IPS-15b (cell line): ENCODE measurements around the gene MYH13.

Experiments used
- H3K27me3 ChIP-seq: one replicate; pipeline ENCODE4 v1.6.1; 2013; ENCODE audit warnings: low read length; ENCODE audit not compliant: control insufficient read depth, insufficient read depth
- H3K36me3 ChIP-seq: one replicate; pipeline ENCODE4 v1.6.1; 2013; ENCODE audit warnings: low read length; ENCODE audit not compliant: control insufficient read depth, insufficient read depth
- H3K4me1 ChIP-seq: one replicate; pipeline ENCODE4 v1.6.1; 2013; ENCODE audit warnings: mild to moderate bottlenecking, low read length; ENCODE audit not compliant: control insufficient read depth, insufficient read depth
- H3K4me3 ChIP-seq: one replicate; pipeline ENCODE4 v1.5.1; 2013; ENCODE audit warnings: low read depth, low read length
- H3K9ac ChIP-seq: one replicate; pipeline ENCODE4 v1.6.1; 2013; ENCODE audit warnings: low read depth, mild to moderate bottlenecking, low read length
- H3K9me3 ChIP-seq: one replicate; pipeline ENCODE4 v1.6.1; 2013; ENCODE audit warnings: mild to moderate bottlenecking, low read length; ENCODE audit not compliant: control insufficient read depth, insufficient read depth

Gene MYH13

DNA sequence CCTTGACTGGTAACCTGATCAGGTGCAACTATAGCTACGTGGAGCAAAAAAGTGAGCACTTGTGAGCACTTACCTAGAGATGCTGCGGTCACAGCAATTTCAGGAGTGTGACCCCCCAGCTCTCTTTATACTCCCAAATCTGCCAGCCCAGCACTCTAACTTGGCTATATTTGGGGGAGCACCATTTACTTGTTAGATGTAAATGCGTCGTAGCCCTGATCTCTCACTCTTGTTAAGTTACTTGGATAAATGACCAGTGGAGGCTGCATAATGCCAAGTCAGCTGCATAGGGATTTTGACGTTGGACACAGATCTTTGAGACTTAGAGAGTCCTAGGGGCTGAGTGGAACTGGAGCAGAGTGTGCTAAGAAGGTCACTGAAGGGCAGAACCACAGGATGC, at the start of gene MYH13:
TSS of gene MYH13 (minus strand) at position 101 of the 400 bp plus-strand sequence. CDS start 8,476 bp downstream, outside the sequence.
- Histone ChIP-seq H3K4me1 (no peaks in the 10 kb centered on the region), H3K36me3 (no peaks in the 10 kb centered on the region), H3K9ac (no peak within 1 kb of the TSS), H3K9me3 (no peaks in the 10 kb centered on the region), H3K4me3 (no peak within 1 kb of the TSS), H3K27me3 (no peaks in the 10 kb centered on the region)

- Histone ChIP-seq H3K9ac (no peak within 1 kb of the TSS), H3K4me3 (no peak within 1 kb of the TSS), H3K4me1 (peaks cover 9% of the 10 kb centered on the region)
These were observed 49.2 kb upstream of the MYH13 start, which contains the start of gene MYH8 for GRCh38 chr17:10421900-10422542. Gene MYH8 (minus strand): TSS chr17:10421950. CDS start chr17:10420227, 1,723 bp downstream.

DNA sequence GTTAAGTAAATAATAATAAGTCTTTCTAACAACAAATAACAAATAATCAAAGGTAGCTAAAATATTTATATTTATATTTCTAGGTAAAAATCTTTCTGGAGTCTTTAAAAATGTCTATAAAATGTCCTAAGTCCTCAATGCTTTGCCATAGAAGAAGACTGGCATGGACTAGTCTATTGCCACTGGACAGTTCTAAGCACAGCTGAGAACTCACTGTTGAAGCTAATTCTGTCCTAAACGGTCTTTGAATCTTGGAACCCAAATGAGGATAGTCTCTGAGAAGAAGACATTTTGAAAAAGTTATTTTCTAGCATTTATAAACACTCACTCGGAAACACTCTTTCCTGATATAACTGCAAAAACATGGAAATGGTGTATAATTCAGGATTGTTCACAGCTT, 48.4 kb upstream of the MYH13 start:
- H3K36me3 ChIP-seq: no peaks in the 10 kb centered on the region
- H3K27me3 ChIP-seq: no peaks in the 10 kb centered on the region
- H3K4me3 ChIP-seq: no peak overlapping the region
- H3K4me1 ChIP-seq: peaks cover 9% of the 10 kb centered on the region
- H3K9me3 ChIP-seq: no peaks in the 10 kb centered on the region
- no peak overlapping the region for H3K9ac ChIP-seq

More at GRCh38 chr17:10421900-10422542, 49.2 kb upstream of the MYH13 start, which contains the start of gene MYH8:
- no peaks in the 10 kb centered on the region for H3K27me3 ChIP-seq
- H3K9me3 ChIP-seq: no peaks in the 10 kb centered on the region
- H3K36me3 ChIP-seq: no peaks in the 10 kb centered on the region

DNA sequence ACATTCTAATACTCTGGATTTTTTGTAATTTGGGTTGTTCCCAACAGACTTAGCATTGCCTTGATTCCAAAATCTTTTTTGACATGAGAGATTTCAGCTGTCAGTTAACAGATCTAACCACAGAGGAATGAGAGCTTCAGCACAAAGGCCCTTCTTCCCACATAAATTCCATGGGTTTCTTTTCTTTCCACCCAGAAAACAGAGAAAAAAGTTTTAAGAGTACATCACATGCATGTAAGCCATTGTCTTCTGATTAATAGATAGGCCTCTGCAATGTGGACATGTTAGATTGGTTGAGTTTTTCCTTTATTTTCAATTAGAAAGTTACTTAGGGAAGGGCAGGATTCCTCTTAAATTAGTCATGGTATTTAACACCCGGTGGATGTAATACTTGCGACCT, 48.0 kb upstream of the MYH13 start:
- Histone ChIP-seq H3K4me3 (no peak overlapping the region), H3K4me1 (peaks cover 9% of the 10 kb centered on the region), H3K36me3 (no peaks in the 10 kb centered on the region), H3K9me3 (no peaks in the 10 kb centered on the region), H3K27me3 (no peaks in the 10 kb centered on the region), H3K9ac (no peak overlapping the region)

GRCh38 chr17:10417431-10417830, 44.6 kb upstream of the MYH13 start:
- Histone ChIP-seq H3K4me3 (no peak overlapping the region), H3K36me3 (no peaks in the 10 kb centered on the region), H3K9ac (no peak overlapping the region), H3K4me1 (peaks cover 9% of the 10 kb centered on the region), H3K27me3 (no peaks in the 10 kb centered on the region), H3K9me3 (no peaks in the 10 kb centered on the region)

DNA sequence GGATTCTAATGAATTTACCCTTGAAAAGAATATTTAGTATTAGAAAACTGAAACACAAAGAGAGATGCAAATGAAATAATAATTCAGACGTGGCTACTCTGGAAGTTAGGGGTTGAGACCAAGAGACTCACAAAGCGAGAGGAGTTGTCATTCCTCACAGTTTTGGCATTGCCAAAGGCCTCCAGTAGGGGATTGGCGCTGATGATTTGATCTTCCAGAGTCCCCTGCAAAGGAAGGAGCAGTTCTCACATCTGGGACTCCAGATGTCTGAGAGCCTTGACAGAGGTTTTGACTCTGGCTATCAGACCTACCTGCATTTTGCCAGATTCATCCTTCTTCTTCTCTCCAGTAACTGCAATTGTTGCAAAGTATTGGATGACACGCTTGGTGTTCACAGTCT, 42.4 kb upstream of the MYH13 start:
- Histone ChIP-seq H3K4me1 (peaks cover 9% of the 10 kb centered on the region), H3K4me3 (no peak overlapping the region), H3K9ac (no peak overlapping the region), H3K27me3 (no peaks in the 10 kb centered on the region), H3K36me3 (no peaks in the 10 kb centered on the region), H3K9me3 (no peaks in the 10 kb centered on the region)

DNA sequence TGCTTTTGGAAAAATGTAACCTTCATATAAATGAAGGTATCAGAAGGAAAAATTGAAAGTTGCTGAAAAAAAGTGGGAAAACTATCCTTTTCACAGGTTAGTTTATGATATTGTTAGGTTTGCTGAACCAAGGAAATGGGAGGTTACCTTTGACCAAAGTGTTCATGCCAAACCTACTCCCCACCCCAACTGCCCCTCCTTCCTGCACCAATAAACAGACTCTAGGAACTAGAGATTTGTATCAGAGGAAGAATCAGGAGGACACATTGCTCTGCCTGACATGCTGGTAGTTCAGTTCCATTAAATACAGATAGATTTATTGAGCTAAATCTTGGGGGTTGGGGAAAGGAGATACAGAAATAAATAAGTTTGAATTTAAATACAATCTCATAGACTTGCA, 30.8 kb upstream of the MYH13 start:
- H3K4me3 ChIP-seq: no peak overlapping the region
- H3K9ac ChIP-seq: no peak overlapping the region
- no peaks in the 10 kb centered on the region for H3K4me1 ChIP-seq
- no peaks in the 10 kb centered on the region for H3K27me3 ChIP-seq
- no peaks in the 10 kb centered on the region for H3K36me3 ChIP-seq
- H3K9me3 ChIP-seq: no peaks in the 10 kb centered on the region

DNA sequence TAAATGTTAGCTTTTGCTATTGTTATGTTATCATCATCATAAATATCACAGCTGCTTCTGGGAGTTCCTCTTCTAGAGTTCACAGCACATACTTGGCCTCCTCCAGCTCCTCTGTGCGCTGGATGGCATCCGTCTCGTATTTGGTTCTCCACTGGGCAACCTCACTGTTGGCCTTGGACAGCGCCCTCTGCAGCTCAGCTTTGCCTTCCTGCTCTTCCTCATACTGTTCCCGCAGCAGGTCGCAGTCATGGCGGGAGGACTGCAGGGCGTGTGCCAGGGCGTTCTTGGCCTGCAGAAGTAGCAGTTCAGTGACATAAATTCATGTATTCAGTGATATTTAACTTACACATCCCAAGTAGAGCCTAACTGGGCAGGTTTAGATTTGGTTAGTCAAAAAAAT, 25.5 kb upstream of the MYH13 start:
- no peak overlapping the region for H3K9ac ChIP-seq
- H3K4me3 ChIP-seq: no peak overlapping the region
- no peaks in the 10 kb centered on the region for H3K4me1 ChIP-seq
- H3K27me3 ChIP-seq: no peaks in the 10 kb centered on the region
- H3K9me3 ChIP-seq: no peaks in the 10 kb centered on the region
- no peaks in the 10 kb centered on the region for H3K36me3 ChIP-seq

DNA sequence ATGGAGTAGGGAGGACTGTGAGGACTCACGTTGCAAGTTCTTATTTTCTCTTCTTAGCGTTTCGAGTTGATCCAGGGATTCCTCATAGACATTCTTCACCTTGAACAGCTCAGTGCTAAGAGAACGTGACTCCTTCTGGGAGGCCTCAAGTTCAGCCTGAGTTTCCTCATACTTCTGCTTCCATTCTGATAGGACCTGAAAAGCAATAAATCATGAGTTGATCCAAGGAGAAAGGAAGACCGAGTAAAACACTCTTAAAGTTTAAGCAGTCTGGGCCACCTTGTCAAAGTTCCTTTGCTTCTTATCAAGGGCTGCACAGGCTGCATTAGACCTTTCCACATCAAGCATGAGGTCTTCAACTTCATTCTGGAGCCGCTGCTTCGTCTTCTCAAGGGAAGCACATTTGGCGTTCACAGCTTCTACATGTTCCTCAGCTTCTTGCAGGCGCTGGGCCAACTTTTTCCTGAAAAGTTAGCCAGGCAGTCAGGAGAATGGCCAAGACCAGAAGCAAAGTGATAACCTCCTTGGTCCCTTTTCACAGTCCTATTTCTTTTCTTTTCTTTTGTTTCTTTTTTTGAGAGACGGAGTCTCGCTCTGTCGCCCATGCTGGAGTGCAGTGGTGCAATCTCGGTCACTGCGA, 23.8 kb upstream of the MYH13 start:
- H3K27me3 ChIP-seq: no peaks in the 10 kb centered on the region
- no peak overlapping the region for H3K4me3 ChIP-seq
- no peaks in the 10 kb centered on the region for H3K36me3 ChIP-seq
- H3K4me1 ChIP-seq: no peaks in the 10 kb centered on the region
- H3K9me3 ChIP-seq: no peaks in the 10 kb centered on the region
- no peak overlapping the region for H3K9ac ChIP-seq

DNA sequence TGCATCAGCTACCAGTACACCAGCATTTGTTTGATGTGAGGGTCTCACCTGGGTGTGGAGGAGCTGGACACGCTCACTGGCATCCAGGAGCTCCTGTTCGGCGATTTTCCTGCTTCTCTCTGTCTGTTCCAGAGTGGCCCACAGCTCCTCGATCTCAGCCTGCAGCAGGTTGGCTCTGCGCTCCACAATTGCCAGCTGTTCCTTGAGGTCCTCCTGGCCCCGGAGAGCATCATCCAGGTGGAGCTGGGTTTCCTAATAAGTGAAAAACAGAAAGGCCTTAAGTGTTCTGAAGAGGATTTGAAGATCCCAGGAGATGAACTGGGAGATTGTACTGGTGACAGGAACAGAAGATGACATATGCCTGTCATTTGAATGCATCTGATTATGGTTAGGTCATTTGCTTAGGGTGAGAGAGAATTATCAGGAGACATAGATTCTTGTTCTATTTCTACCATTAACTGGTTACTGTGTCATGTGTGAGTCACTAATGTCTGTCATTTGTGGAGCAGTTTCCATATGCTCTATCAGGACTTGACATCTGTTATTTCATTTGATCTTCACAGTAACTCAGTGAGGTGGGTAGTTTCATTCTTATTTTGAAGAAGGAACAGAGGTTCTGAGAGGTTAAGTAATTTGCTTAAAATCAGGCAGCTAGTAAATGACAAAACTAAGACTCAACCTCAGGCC, 21.5 kb upstream of the MYH13 start:
- H3K27me3 ChIP-seq: no peaks in the 10 kb centered on the region
- no peak overlapping the region for H3K4me3 ChIP-seq
- no peak overlapping the region for H3K9ac ChIP-seq
- no peaks in the 10 kb centered on the region for H3K9me3 ChIP-seq
- H3K4me1 ChIP-seq: no peaks in the 10 kb centered on the region
- no peaks in the 10 kb centered on the region for H3K36me3 ChIP-seq

- no peak overlapping the region for H3K9ac ChIP-seq
- no peaks in the 10 kb centered on the region for H3K27me3 ChIP-seq
- H3K9me3 ChIP-seq: no peaks in the 10 kb centered on the region
These were observed 20.1 kb upstream of the MYH13 start for GRCh38 chr17:10392880-10393279.

GRCh38 chr17:10385871-10386270, 13.1 kb upstream of the MYH13 start:
- H3K4me3 ChIP-seq: no peak overlapping the region
- no peaks in the 10 kb centered on the region for H3K9me3 ChIP-seq
- H3K36me3 ChIP-seq: no peaks in the 10 kb centered on the region
- no peak overlapping the region for H3K9ac ChIP-seq
- no peaks in the 10 kb centered on the region for H3K4me1 ChIP-seq
- H3K27me3 ChIP-seq: no peaks in the 10 kb centered on the region

More at GRCh38 chr17:10392880-10393279, 20.1 kb upstream of the MYH13 start:
- no peaks in the 10 kb centered on the region for H3K4me1 ChIP-seq
- no peak overlapping the region for H3K4me3 ChIP-seq
- H3K36me3 ChIP-seq: no peaks in the 10 kb centered on the region
